HCT116 (cell line): Measurements from ENCODE around the gene SKAP1. TPM values are rescaled to one million over a fixed set of nuclear protein-coding genes. Genes with fewer than 3 reads are reported as not detected.

Experiments
- ATAC-seq: fragments of 200-7000 bp; cut with Tn5 transposase; 2 replicates; pipeline ENCODE4 v1.9.1; 2020; ENCODE audit warnings: mild to moderate bottlenecking, moderate library complexity
- BruUV-seq: library from RNA; stranded (reverse); fragments of 400-500 nt; replicated peaks from 2 replicates; lab custom pipeline; 2021; lab: Mats Ljungman, UMichigan
- CTCF ChIA-PET: fragments of 300-600 bp; sonication (Branson Sonifier 250); formaldehyde crosslinking; loops from one replicate; lab custom pipeline; 2021; ENCODE audit warnings: antibody characterized with exemption; lab: Charles Lee
- POLR2A ChIA-PET: fragments of 300-600, 350-600 bp; sonication (Branson Sonifier 250); formaldehyde crosslinking; loops from one replicate; lab custom pipeline; 2021; ENCODE audit warnings: antibody characterized with exemption; lab: Charles Lee
- RAD21 ChIA-PET, 2 experiments: fragments of 300-600 bp; sonication (Branson Sonifier 250); formaldehyde crosslinking; loops; one replicate each; lab custom pipeline; 2023; ENCODE audit warnings: low total read pairs in 2 of 2; ENCODE audit not compliant: uncharacterized antibody in 2 of 2, unreplicated experiment in 2 of 2, low non-redundant PET in 1 of 2; lab: Charles Lee
- DNase-seq: peaks from one replicate; pipeline ENCODE4 v3.0.0-alpha.2; 2010; ENCODE audit warnings: low read depth, low spot score
- H2AFZ ChIP-seq: fragments of 200-600 bp; shearing (Covaris generic), sonication (generic); 2 replicates; pipeline ENCODE4 v1.6.1; 2017; ENCODE audit warnings: low read depth, mixed run types, mixed read lengths, antibody characterized with exemption, low read length; ENCODE audit not compliant: poor library complexity, severe bottlenecking
- H3K27ac ChIP-seq: 2 replicates; pipeline ENCODE4 v1.5.1; 2012; ENCODE audit warnings: low read depth, low read length
- H3K27me3 ChIP-seq: fragments of 200-600 bp; sonication (generic); 2 replicates; pipeline ENCODE4 v1.6.1; 2016; ENCODE audit warnings: mixed run types, low read length, mixed read lengths; ENCODE audit not compliant: insufficient read depth
- H3K36me3 ChIP-seq, 2 experiments: fragments of 200-500 bp in 1 of 2; fragments of 200-600 bp in 1 of 2; sonication (Bioruptor generic) in 1 of 2; sonication (generic) in 1 of 2; 2 replicates each; pipeline versions ENCODE4 v1.5.1 to v1.6.1; 2014 to 2016; ENCODE audit warnings: low read length in 2 of 2, inconsistent platforms in 1 of 2, mixed read lengths in 1 of 2, mixed run types in 1 of 2; ENCODE audit not compliant: insufficient read depth in 2 of 2, control insufficient read depth in 1 of 2
- H3K4me1 ChIP-seq, 2 experiments: fragments of 200-600 bp in 1 of 2; sonication (generic) in 1 of 2; 2 replicates each; pipeline versions ENCODE4 v1.5.1 to v1.6.1; 2012 to 2017; ENCODE audit warnings: low read length in 2 of 2, inconsistent platforms in 1 of 2, mild to moderate bottlenecking in 1 of 2, mixed read lengths in 1 of 2, mixed run types in 1 of 2, moderate library complexity in 1 of 2; ENCODE audit not compliant: insufficient read depth in 2 of 2, control insufficient read depth in 1 of 2
- H3K4me2 ChIP-seq: fragments of 200-600 bp; sonication (generic); 2 replicates; pipeline ENCODE4 v1.6.1; 2017; ENCODE audit warnings: mixed run types, low read length, mixed read lengths
- H3K4me3 ChIP-seq, 2 experiments: fragments of 200-600 bp in 1 of 2; sonication (generic) in 1 of 2; replicated peaks in 1 of 2; 2 replicates each; pipeline ENCODE4 v1.5.1; 2011 to 2016; ENCODE audit warnings: low read length in 2 of 2, control low read depth in 1 of 2, low read depth in 1 of 2, mild to moderate bottlenecking in 1 of 2, mixed read lengths in 1 of 2, mixed run types in 1 of 2
- H3K79me2 ChIP-seq: fragments of 200-600 bp; sonication (generic); 2 replicates; pipeline ENCODE4 v1.6.1; 2017; ENCODE audit warnings: mild to moderate bottlenecking, mixed run types, low read length, moderate library complexity, mixed read lengths; ENCODE audit not compliant: insufficient read depth
- H3K9ac ChIP-seq: fragments of 200-600 bp; sonication (generic); 2 replicates; pipeline ENCODE4 v1.6.1; 2016; ENCODE audit warnings: low read length, mixed read lengths
- H3K9me2 ChIP-seq: fragments of 200-600 bp; sonication (generic), shearing (Covaris generic); 2 replicates; pipeline ENCODE4 v1.6.1; 2017; ENCODE audit warnings: mixed run types, mild to moderate bottlenecking, moderate library complexity; ENCODE audit not compliant: insufficient read depth
- H3K9me3 ChIP-seq, 2 experiments: fragments of 200-500 bp in 1 of 2; fragments of 200-600 bp in 1 of 2; sonication (Bioruptor generic) in 1 of 2; sonication (generic) in 1 of 2; 2 replicates each; pipeline ENCODE4 v1.6.1; 2014 to 2017; ENCODE audit warnings: low read length in 2 of 2, mixed read lengths in 2 of 2, inconsistent platforms in 1 of 2, low read depth in 1 of 2, mild to moderate bottlenecking in 1 of 2, mixed run types in 1 of 2, moderate library complexity in 1 of 2; ENCODE audit not compliant: control insufficient read depth in 1 of 2, insufficient read depth in 1 of 2
- H4K20me1 ChIP-seq: fragments of 200-600 bp; sonication (generic), shearing (Covaris generic); 2 replicates; pipeline ENCODE4 v1.6.1; 2017; ENCODE audit warnings: mixed run types, mild to moderate bottlenecking, moderate library complexity; ENCODE audit not compliant: insufficient read depth
- CBX3 ChIP-seq: IDR thresholded peaks from 2 replicates; pipeline ENCODE4 v1.6.1; 2012; ENCODE audit warnings: low read depth
- CEBPB ChIP-seq: IDR thresholded peaks from 2 replicates; pipeline ENCODE4 v1.6.1; 2012; ENCODE audit warnings: low read depth
- CTCF ChIP-seq, 3 experiments: fragments of 200-600 bp in 1 of 3; sonication (generic) in 1 of 3; IDR thresholded peaks in 2 of 3; conservative IDR thresholded peaks in 1 of 3; 2 replicates each; pipeline ENCODE4 v1.5.1; 2012 to 2017; ENCODE audit warnings: low read depth in 2 of 3, low read length in 2 of 3, antibody characterized with exemption in 1 of 3, borderline replicate concordance in 1 of 3, control low read depth in 1 of 3, mild to moderate bottlenecking in 1 of 3, mixed read lengths in 1 of 3, mixed run types in 1 of 3, moderate library complexity in 1 of 3; ENCODE audit not compliant: insufficient read depth in 1 of 3
- ELF1 ChIP-seq: IDR thresholded peaks from 2 replicates; pipeline ENCODE4 v1.6.1; 2012; ENCODE audit warnings: low read depth, borderline replicate concordance
- EZH2 ChIP-seq: fragments of 200-600 bp; sonication (generic); IDR thresholded peaks from 2 replicates; pipeline ENCODE4 v1.6.1; 2017; ENCODE audit warnings: antibody characterized with exemption, mixed run types
- FOSL1 ChIP-seq: IDR thresholded peaks from 2 replicates; pipeline ENCODE4 v1.6.1; 2012; ENCODE audit warnings: low read depth
- JUND ChIP-seq: IDR thresholded peaks from 2 replicates; pipeline ENCODE4 v1.6.1; 2012
- POLR2A ChIP-seq: IDR thresholded peaks from 2 replicates; pipeline ENCODE4 v1.7.0; 2011; ENCODE audit warnings: borderline replicate concordance; ENCODE audit not compliant: insufficient read depth, insufficient read length; ENCODE audit errors: extremely low read depth
- POLR2AphosphoS5 ChIP-seq: IDR thresholded peaks from 2 replicates; pipeline ENCODE4 v1.6.1; 2011; ENCODE audit warnings: mild to moderate bottlenecking, low read depth, low read length, moderate library complexity
- SIN3A ChIP-seq: IDR thresholded peaks from 2 replicates; pipeline ENCODE4 v1.6.1; 2012; ENCODE audit warnings: low read depth
- SP1 ChIP-seq: IDR thresholded peaks from 2 replicates; pipeline ENCODE4 v1.6.1; 2012; ENCODE audit warnings: low read depth
- TCF7L2 ChIP-seq: IDR thresholded peaks from 2 replicates; pipeline ENCODE4 v1.7.0; 2011; ENCODE audit warnings: borderline replicate concordance, inconsistent platforms; ENCODE audit not compliant: insufficient read depth, insufficient read length; ENCODE audit errors: extremely low read depth
- ZNF274 ChIP-seq: fragments of 200-500 bp; sonication (Bioruptor generic); IDR thresholded peaks from 2 replicates; pipeline ENCODE4 v1.6.1; 2014; ENCODE audit warnings: mild to moderate bottlenecking, low read depth, low read length, inconsistent platforms
- intact Hi-C: fragments of 100-400 bp; cut with micrococcal nuclease; formaldehyde crosslinking; loops from 2 replicates; pipeline ENCODE4 v1.10.0; 2022
- total RNA-seq: library from RNA; stranded (reverse); gene quantifications from one replicate; pipeline ENCODE4 v1.2.1, GENCODE V29; 2021; ENCODE audit not compliant: unreplicated experiment
- TF ChIP-seq, protein P1 (sequence below): IDR thresholded peaks from 2 replicates; pipeline ENCODE4 v1.6.1; 2011; ENCODE audit warnings: mild to moderate bottlenecking, low read length, moderate library complexity; ENCODE audit not compliant: insufficient replicate concordance; ENCODE audit errors: extremely low read depth

The SKAP1 gene
- total RNA-seq, 1 experiment from 2014 or later, result 12.4 TPM

GRCh38 chr17:48295362-48296288, 134.4 kb downstream of the SKAP1 start:
- no peaks in the 10 kb centered on the region for H3K9me2 ChIP-seq
- intact Hi-C loops, result no loop called here
- DNase-seq (no peak), ATAC-seq (no peak)
- ChIA-PET POLR2A (no interaction called here), CTCF (interaction anchor here (0.6 to 4.2 kb wide), 4 partner anchors 12 to 72 kb away, joined by 3 to 41 read pairs (median 4); no protein-coding TSS in a partner anchor), RAD21 (no interaction called here)
- no peak overlapping the region for H3K27ac ChIP-seq
- TF ChIP-seq POLR2A (no peak), FOSL1 (peak; percentile 49; the same call in 1 of the 2 replicates), SP1 (peak; percentile 10; the same call in 1 of the 2 replicates), JUND (0 out of 2 replicates have a peak, but pooled peaks have one; percentile 25)
- H3K4me2 ChIP-seq, result peak overlapping the region; percentile 22
- peaks cover 2 to 25% of the 10 kb centered on the region in 2 experiments; a peak in 3 of 4 replicates for H3K4me1 ChIP-seq
- no TSS peak for BruUV-seq
- H2AFZ ChIP-seq, result peak overlapping the region; percentile 33
- no peaks in the 10 kb centered on the region for H4K20me1 ChIP-seq
- H3K9me3 ChIP-seq, result no peaks in the 10 kb centered on the region
- H3K79me2 ChIP-seq, result no peaks in the 10 kb centered on the region
- H3K4me3 ChIP-seq, result no peak overlapping the region
- no peak overlapping the region for H3K9ac ChIP-seq
- H3K27me3 ChIP-seq, result no peaks in the 10 kb centered on the region
- H3K36me3 ChIP-seq, result no peaks in the 10 kb centered on the region

DNA sequence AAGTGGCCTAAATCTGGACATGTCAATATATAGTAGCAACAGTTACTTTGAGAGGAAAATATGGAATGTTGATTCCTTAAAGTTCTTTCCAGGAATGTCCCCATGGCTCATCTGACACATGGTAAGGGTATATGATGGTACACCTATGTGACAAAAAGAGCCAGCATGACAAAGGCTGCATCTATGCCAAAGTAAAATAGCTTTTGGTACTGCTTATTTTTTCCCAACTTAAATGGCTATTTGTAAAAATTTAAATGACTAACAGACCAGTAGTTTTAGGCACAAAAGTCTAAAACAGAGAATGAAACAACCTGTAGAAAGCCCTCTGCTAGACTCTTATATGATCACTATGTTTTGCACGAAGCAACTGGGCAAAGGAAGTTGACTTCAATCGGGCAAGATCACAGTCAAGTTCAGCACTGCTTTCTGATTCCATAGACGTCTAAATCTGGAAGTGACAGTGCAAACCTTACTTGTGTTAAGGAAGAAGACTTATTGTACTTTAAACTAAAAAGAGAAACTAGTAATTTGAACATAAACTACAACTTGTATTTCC, 135.1 kb downstream of the SKAP1 start:
- no peaks in the 10 kb centered on the region for H3K9me3 ChIP-seq
- DNase-seq (no peak), ATAC-seq (no peak)
- H2AFZ ChIP-seq, result peak overlapping the region; percentile 33
- no peaks in the 10 kb centered on the region for H3K27me3 ChIP-seq
- H3K4me3 ChIP-seq, result no peak overlapping the region
- H3K4me2 ChIP-seq, result peak overlapping the region; percentile 22
- no peaks in the 10 kb centered on the region for H3K79me2 ChIP-seq
- BruUV-seq, result no TSS peak
- intact Hi-C loops, result no loop called here
- H3K9ac ChIP-seq, result no peak overlapping the region
- H3K4me1 ChIP-seq, result peaks cover 8 to 32% of the 10 kb centered on the region in 2 experiments; a peak in 3 of 4 replicates
- no peak overlapping the region for H3K27ac ChIP-seq
- POLR2A ChIA-PET, result no interaction called here
- RAD21 ChIA-PET, result no interaction called here
- H3K36me3 ChIP-seq, result no peaks in the 10 kb centered on the region
- CTCF ChIA-PET, result interaction anchor here (1.0 to 4.9 kb wide), 6 partner anchors 13 to 584 kb away, joined by 3 to 41 read pairs (median 4); no protein-coding TSS in a partner anchor
- no peaks in the 10 kb centered on the region for H4K20me1 ChIP-seq
- no peaks in the 10 kb centered on the region for H3K9me2 ChIP-seq
- TF ChIP-seq, protein P1, sequence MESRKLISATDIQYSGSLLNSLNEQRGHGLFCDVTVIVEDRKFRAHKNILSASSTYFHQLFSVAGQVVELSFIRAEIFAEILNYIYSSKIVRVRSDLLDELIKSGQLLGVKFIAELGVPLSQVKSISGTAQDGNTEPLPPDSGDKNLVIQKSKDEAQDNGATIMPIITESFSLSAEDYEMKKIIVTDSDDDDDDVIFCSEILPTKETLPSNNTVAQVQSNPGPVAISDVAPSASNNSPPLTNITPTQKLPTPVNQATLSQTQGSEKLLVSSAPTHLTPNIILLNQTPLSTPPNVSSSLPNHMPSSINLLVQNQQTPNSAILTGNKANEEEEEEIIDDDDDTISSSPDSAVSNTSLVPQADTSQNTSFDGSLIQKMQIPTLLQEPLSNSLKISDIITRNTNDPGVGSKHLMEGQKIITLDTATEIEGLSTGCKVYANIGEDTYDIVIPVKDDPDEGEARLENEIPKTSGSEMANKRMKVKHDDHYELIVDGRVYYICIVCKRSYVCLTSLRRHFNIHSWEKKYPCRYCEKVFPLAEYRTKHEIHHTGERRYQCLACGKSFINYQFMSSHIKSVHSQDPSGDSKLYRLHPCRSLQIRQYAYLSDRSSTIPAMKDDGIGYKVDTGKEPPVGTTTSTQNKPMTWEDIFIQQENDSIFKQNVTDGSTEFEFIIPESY, result no peak
- no peak for TF ChIP-seq CEBPB
- TF ChIP-seq EZH2, result no peak
- TF ChIP-seq TCF7L2, result no peak
- no peak for TF ChIP-seq CTCF (IDR thresholded peaks at IDR 0.05 in 2 of 3, conservative IDR thresholded peaks at IDR 0.05 in 1 of 3; ENCODE audit: borderline replicate concordance in 1 of 3, insufficient read depth in 1 of 3, low read depth in 2 of 3, low read length in 2 of 3)
- no peak for TF ChIP-seq ZNF274
- TF ChIP-seq SIN3A, result no peak
- no peak for TF ChIP-seq JUND
- TF ChIP-seq CBX3, result no peak
- no peak for TF ChIP-seq POLR2AphosphoS5
- no peak for TF ChIP-seq ELF1
- TF ChIP-seq POLR2A, result no peak
